SHP77 treated with DMSO at 0.1 percent for 48 hours (cell line): ENCODE measurements around the gene PLAAT3.
"Not testable (repeated sequence)": the region's sequence is repeated elsewhere in the genome, so short reads cannot be mapped to it uniquely, and the experiment has no call there.

Source experiments
- DNase-seq: peaks from one replicate; lab custom pipeline; 2025; lab: John Stamatoyannopoulos, UW

Gene PLAAT3

GRCh38 chr11:63537293-63538101, 76.7 kb downstream of the PLAAT3 start:
- DNase-seq = no peak

- no peak for DNase-seq
Measured at GRCh38 chr11:63536669-63537292, 77.5 kb downstream of the PLAAT3 start, which contains the start of gene PLAAT4. Gene PLAAT4, plus strand, starts transcription at chr11:63536808. Its CDS starts 61 bp downstream, at chr11:63536869.

GRCh38 chr11:63535734-63536133, 78.5 kb downstream of the PLAAT3 start:
- DNase-seq = no peak

- DNase-seq = no peak
Measured at GRCh38 chr11:63534895-63535461, 79.3 kb downstream of the PLAAT3 start.

GRCh38 chr11:63534076-63534475, 80.2 kb downstream of the PLAAT3 start:
- no peak for DNase-seq

- DNase-seq = no peak
Measured at GRCh38 chr11:63532799-63533475, 81.3 kb downstream of the PLAAT3 start.

GRCh38 chr11:63532117-63532516, 82.1 kb downstream of the PLAAT3 start:
- no peak for DNase-seq

- DNase-seq = not testable (repeated sequence)
Measured at GRCh38 chr11:63531074-63531792, 83.0 kb downstream of the PLAAT3 start.

- no peak for DNase-seq
Measured at GRCh38 chr11:63530021-63530420, 84.2 kb downstream of the PLAAT3 start.

- not testable (repeated sequence) for DNase-seq
Measured at GRCh38 chr11:63529373-63529772, 84.9 kb downstream of the PLAAT3 start.

- DNase-seq = not testable (repeated sequence)
Measured at GRCh38 chr11:63528729-63529278, 85.4 kb downstream of the PLAAT3 start.

GRCh38 chr11:63528156-63528555, 86.1 kb downstream of the PLAAT3 start:
- not testable (repeated sequence) for DNase-seq

GRCh38 chr11:63527667-63528066, 86.6 kb downstream of the PLAAT3 start:
- no peak for DNase-seq
